K562 (cell line): ENCODE results near the gene ZBTB7A. TPM values are rescaled to one million over a fixed set of nuclear protein-coding genes. Genes with fewer than 3 reads are reported as not detected.
A peak's percentile ranks its signal among the peaks of the same experiment; 100 is the strongest.

ENCODE experiments used
- ATAC-seq: fragments of 200-7000 bp; cut with Tn5 transposase; 3 replicates; pipeline ENCODE4 v1.9.1; 2020; ENCODE audit warnings: moderate library complexity
- BruUV-seq: library from RNA; stranded (reverse); fragments of 400-500 nt; replicated peaks from 2 replicates; lab custom pipeline; 2021; lab: Mats Ljungman, UMichigan
- CTCF ChIA-PET: fragments of 300-600 bp; formaldehyde crosslinking; extraction: SDS; loops from one replicate; lab custom pipeline; 2021; ENCODE audit warnings: low intra/inter-chr PET ratio; lab: Yijun Ruan, JAX
- POLR2A ChIA-PET: fragments of 300-600, 350-650 bp; sonication (Branson Sonifier 250); formaldehyde crosslinking; extraction: SDS; loops from one replicate; lab custom pipeline; 2021; ENCODE audit warnings: antibody characterized with exemption, inconsistent platforms; lab: Yijun Ruan, JAX
- DNase-seq, 4 experiments: peaks; one replicate each; pipeline versions ENCODE4 v3.0.0 to v3.0.0-alpha.2; 2011 to 2018; ENCODE audit warnings: low spot score in 3 of 4, mixed read lengths in 3 of 4; ENCODE audit errors: extremely low read depth in 1 of 4
- FAIRE-seq: peaks from 2 replicates; lab custom pipeline; 2011; peaks lifted over from hg19 to GRCh38; lab: Jason Lieb, UNC
- H2AFZ ChIP-seq: 2 replicates; pipeline ENCODE4 v1.6.0; 2011; ENCODE audit warnings: low read depth, low read length, control low read depth, inconsistent platforms
- H3K27ac ChIP-seq: fragments of 200-600 bp; 3 replicates; pipeline ENCODE4 v1.8.0; 2011; ENCODE audit warnings: low read depth, mild to moderate bottlenecking, control low read depth, inconsistent platforms, low read length, moderate library complexity, mixed read lengths; ENCODE audit errors: extremely low read depth
- H3K27me3 ChIP-seq, 2 experiments: fragments of 300-600 bp in 1 of 2; 2 replicates in 1 of 2; 3 replicates in 1 of 2; pipeline versions ENCODE4 v1.6.0 to v1.8.0; 2011; ENCODE audit warnings: inconsistent platforms in 2 of 2, low read length in 2 of 2, mild to moderate bottlenecking in 1 of 2, mixed read lengths in 1 of 2, moderate library complexity in 1 of 2; ENCODE audit not compliant: control insufficient read depth in 2 of 2, insufficient read depth in 2 of 2
- H3K36me3 ChIP-seq: fragments of 300-600 bp; 3 replicates; pipeline ENCODE4 v1.8.0; 2011; ENCODE audit warnings: mild to moderate bottlenecking, low read length, inconsistent platforms; ENCODE audit not compliant: control insufficient read depth, insufficient read depth
- H3K4me1 ChIP-seq, 2 experiments: fragments of 200-600 bp in 1 of 2; replicated peaks in 1 of 2; 2 replicates in 1 of 2; 3 replicates in 1 of 2; pipeline versions ENCODE4 v1.5.1 to v1.8.0; 2011; ENCODE audit warnings: inconsistent platforms in 2 of 2, low read length in 2 of 2, mild to moderate bottlenecking in 1 of 2, mixed read lengths in 1 of 2, moderate library complexity in 1 of 2; ENCODE audit not compliant: control insufficient read depth in 2 of 2, insufficient read depth in 2 of 2
- H3K4me2 ChIP-seq: 2 replicates; pipeline ENCODE4 v1.6.1; 2011; ENCODE audit warnings: low read length, control low read depth, inconsistent platforms, mixed read lengths; ENCODE audit not compliant: insufficient read depth
- H3K4me3 ChIP-seq: fragments of 200-600 bp; sonication (generic), shearing (Covaris generic); 2 replicates; pipeline ENCODE4 v1.5.1; 2016; ENCODE audit warnings: control low read depth, inconsistent platforms
- H3K79me2 ChIP-seq: fragments of 200-600 bp; 3 replicates; pipeline ENCODE4 v1.8.0; 2011; ENCODE audit warnings: low read length, inconsistent platforms; ENCODE audit not compliant: control insufficient read depth, insufficient read depth
- H3K9ac ChIP-seq, 2 experiments: 2 replicates each; pipeline versions ENCODE4 v1.6.0 to v1.6.1; 2011; ENCODE audit warnings: low read depth in 2 of 2, low read length in 2 of 2, control low read depth in 1 of 2, inconsistent platforms in 1 of 2, mild to moderate bottlenecking in 1 of 2, mixed read lengths in 1 of 2; ENCODE audit not compliant: insufficient read depth in 1 of 2
- H3K9me1 ChIP-seq: one replicate; pipeline ENCODE4 v1.6.0; 2011; ENCODE audit warnings: inconsistent platforms, mild to moderate bottlenecking, low read length, moderate library complexity; ENCODE audit not compliant: control insufficient read depth, insufficient read depth
- H3K9me3 ChIP-seq: replicated peaks from 2 replicates; pipeline ENCODE4 v1.5.1; 2011; ENCODE audit warnings: low read depth, low read length, inconsistent platforms; ENCODE audit not compliant: control insufficient read depth, insufficient read depth
- H4K20me1 ChIP-seq: replicated peaks from 2 replicates; pipeline ENCODE4 v1.6.1; 2011; ENCODE audit warnings: low read length, inconsistent platforms, mixed read lengths; ENCODE audit not compliant: control insufficient read depth, insufficient read depth
- ATF1 ChIP-seq, 2 experiments: fragments of 450-650 bp in 1 of 2; IDR thresholded peaks; 2 replicates each; pipeline ENCODE4 v1.6.1; 2016; ENCODE audit warnings: missing compliant biosample characterization in 1 of 2, missing genetic modification characterization in 1 of 2
- KDM5B ChIP-seq: fragments of 200-600 bp; sonication (generic); IDR thresholded peaks from 2 replicates; pipeline ENCODE4 v1.6.1; 2012; ENCODE audit warnings: low read depth, mild to moderate bottlenecking, moderate library complexity, low read length, control low read depth, inconsistent platforms; ENCODE audit not compliant: insufficient replicate concordance
- MIER1 ChIP-seq: fragments of 450-650 bp; IDR thresholded peaks from 2 replicates; pipeline ENCODE4 v1.6.1; 2016; ENCODE audit warnings: antibody characterized with exemption, mild to moderate bottlenecking, low read depth
- NFYB ChIP-seq: IDR thresholded peaks from 2 replicates; pipeline ENCODE4 v1.6.1; 2011; ENCODE audit warnings: mild to moderate bottlenecking, moderate library complexity; ENCODE audit not compliant: insufficient read length; ENCODE audit errors: extremely low read depth
- POLR2G ChIP-seq: fragments of 200-400 bp; formaldehyde crosslinking; IDR thresholded peaks from 2 replicates; pipeline ENCODE4 v1.6.1; 2017; ENCODE audit warnings: low read depth, mild to moderate bottlenecking, antibody characterized with exemption, low read length, moderate library complexity
- POLR3G ChIP-seq: IDR thresholded peaks from 2 replicates; pipeline ENCODE4 v1.6.1; 2011; ENCODE audit not compliant: insufficient read length, insufficient replicate concordance; ENCODE audit errors: extremely low read depth
- SIRT6 ChIP-seq: IDR thresholded peaks from one replicate; pipeline ENCODE4 v1.6.1; 2012; ENCODE audit warnings: low read depth, mild to moderate bottlenecking, control low read depth, inconsistent platforms, low read length, moderate library complexity
- TAF7 ChIP-seq: fragments of 450-650 bp; IDR thresholded peaks from 2 replicates; pipeline ENCODE4 v1.6.1; 2016; ENCODE audit warnings: missing genetic modification characterization, missing compliant biosample characterization
- TCF3 ChIP-seq: sonication (generic); formaldehyde crosslinking; IDR thresholded peaks from 2 replicates; pipeline ENCODE4 v1.4.0; 2020; ENCODE audit warnings: mild to moderate bottlenecking, missing genetic modification reagents
- ZBTB8A ChIP-seq: fragments of 450-650 bp; IDR thresholded peaks from 2 replicates; pipeline ENCODE4 v1.6.1; 2018; ENCODE audit warnings: mild to moderate bottlenecking, moderate library complexity; ENCODE audit not compliant: partially characterized antibody
- ZNF830 ChIP-seq: fragments of 250-450 bp; sonication (Bioruptor Pico); IDR thresholded peaks from 2 replicates; pipeline ENCODE4 v1.5.0; 2021; ENCODE audit warnings: mild to moderate bottlenecking
- WGBS: fragments of 100-300 bp; shearing (Covaris generic); methylation state at CpG from one replicate; pipeline ENCODE4 v1.1.6; 2016; ENCODE audit warnings: low coverage, mixed read lengths; ENCODE audit not compliant: insufficient coverage; ENCODE audit errors: missing lambda C conversion rate; 5-methylcytosine and 5-hydroxymethylcytosine counted together
- in situ Hi-C: fragments of 300-500 bp; cut with MboI; formaldehyde crosslinking; loops from 4 replicates; pipeline ENCODE4 v1.15.0; 2018; ENCODE audit warnings: inconsistent platforms, mixed read lengths
- intact Hi-C: fragments of 100-400 bp; cut with micrococcal nuclease; formaldehyde crosslinking; loops from 2 replicates; pipeline ENCODE4 v1.14.2; 2022
- polyA plus RNA-seq, 8 experiments: library from polyadenylated mRNA; depleted of rRNA in 4 of 8; stranded (reverse) in 5 of 8; unstranded in 3 of 8; fragments of >200 nt; fragmentation: Nextera tagmentation in 2 of 8; fragmentation: Illumina TruSeq in 1 of 8; extraction: Ambion mirVana in 2 of 8; extraction: Trizol in 1 of 8; gene quantifications; 2 replicates each; pipeline versions ENCODE4 v1.2.1 to v1.2.3, GENCODE V29; 2011 to 2014; ENCODE audit warnings: inconsistent platforms in 1 of 8, missing spikeins in 1 of 8
- total RNA-seq, 7 experiments: library from RNA; depleted of rRNA in 6 of 7; stranded (reverse); fragments of >200 nt in 6 of 7; fragmentation: Illumina TruSeq in 2 of 7; extraction: Trizol in 2 of 7; gene quantifications; 2 replicates each; pipeline versions ENCODE4 v1.2.1 to v1.2.3, GENCODE V29; 2011 to 2021; ENCODE audit warnings: low replicate concordance in 1 of 7
- TF ChIP-seq, protein P1 (sequence below): fragments of 450-650 bp; formaldehyde crosslinking; IDR thresholded peaks from 2 replicates; pipeline ENCODE4 v1.4.0; 2020; ENCODE audit warnings: mild to moderate bottlenecking, mixed read lengths

The ZBTB7A gene
- total and polyA plus RNA-seq, 9 of the 15 experiments (the other 6 are each of a cell fraction or from before 2014, with no cell fraction given): 0.11 to 34.0 (median 4.6) TPM

DNA sequence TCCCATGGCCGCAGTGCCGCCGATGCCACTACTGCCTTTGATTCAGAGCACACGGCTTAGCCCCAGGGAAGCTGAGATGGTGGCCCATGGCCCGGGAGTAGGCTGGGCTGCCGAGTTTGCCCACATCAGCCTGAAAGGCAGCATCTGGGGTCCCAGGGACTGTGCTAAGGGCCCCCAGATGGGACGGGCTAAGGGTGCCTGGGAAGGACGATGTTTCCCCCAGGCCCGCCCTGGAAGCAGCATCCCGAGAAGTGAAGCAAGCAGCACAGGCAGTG lies 34.7 kb upstream of the ZBTB7A start:
- H3K27ac ChIP-seq: no peak overlapping the region
- 88% methylated on average over 7 of the region's 10 CpGs for WGBS
- H3K4me3 ChIP-seq: no peak overlapping the region
- no peaks in the 10 kb centered on the region for H4K20me1 ChIP-seq
- no peaks in the 10 kb centered on the region for H3K27me3 ChIP-seq
- DNase-seq (no peak), FAIRE-seq (no peak), ATAC-seq (no peak)
- in situ Hi-C loops (no loop called here), intact Hi-C loops (no loop called here)
- peaks cover 78% of the 10 kb centered on the region; the same call in 2 of the 3 replicates for H3K36me3 ChIP-seq
- POLR2A ChIA-PET: interaction anchor here (0.6 to 1.2 kb wide), 5 partner anchors 8 to 204 kb away, joined by 3 read pairs; no protein-coding TSS in a partner anchor
- CTCF ChIA-PET: no interaction called here
- H2AFZ ChIP-seq: no peak overlapping the region
- no peak overlapping the region for H3K4me2 ChIP-seq
- BruUV-seq: no TSS peak
- TF ChIP-seq MIER1 (no peak), POLR2G (0 out of 2 replicates have a peak, but pooled peaks have one; percentile 16)
- no peaks in the 10 kb centered on the region for H3K9me3 ChIP-seq
- H3K4me1 ChIP-seq: peaks cover 0 to 19% of the 10 kb centered on the region in 2 experiments; a peak in 2 of 5 replicates
- H3K9me1 ChIP-seq: no peaks in the 10 kb centered on the region
- H3K9ac ChIP-seq: peak overlapping the region in 1 of 2 experiments; percentile 40; a peak in 1 of 4 replicates
- no peaks in the 10 kb centered on the region for H3K79me2 ChIP-seq

- POLR2A ChIA-PET: interaction anchor here (0.5 to 1.2 kb wide), 6 partner anchors 8 to 153 kb away, joined by 3 read pairs; no protein-coding TSS in a partner anchor
- TF ChIP-seq ZBTB8A (no peak), TAF7 (tag) (no peak), ATF1 (CRISPR knock-in tag; IDR thresholded peaks at IDR 0.05) (no peak), ATF1 (tag; IDR thresholded peaks at IDR 0.05) (no peak), SIRT6 (no peak), TCF3 (CRISPR knock-in tag) (no peak), POLR3G (no peak), NFYB (no peak), KDM5B (no peak), ZNF830 (CRISPR knock-in tag) (no peak)
- TF ChIP-seq, protein P1, sequence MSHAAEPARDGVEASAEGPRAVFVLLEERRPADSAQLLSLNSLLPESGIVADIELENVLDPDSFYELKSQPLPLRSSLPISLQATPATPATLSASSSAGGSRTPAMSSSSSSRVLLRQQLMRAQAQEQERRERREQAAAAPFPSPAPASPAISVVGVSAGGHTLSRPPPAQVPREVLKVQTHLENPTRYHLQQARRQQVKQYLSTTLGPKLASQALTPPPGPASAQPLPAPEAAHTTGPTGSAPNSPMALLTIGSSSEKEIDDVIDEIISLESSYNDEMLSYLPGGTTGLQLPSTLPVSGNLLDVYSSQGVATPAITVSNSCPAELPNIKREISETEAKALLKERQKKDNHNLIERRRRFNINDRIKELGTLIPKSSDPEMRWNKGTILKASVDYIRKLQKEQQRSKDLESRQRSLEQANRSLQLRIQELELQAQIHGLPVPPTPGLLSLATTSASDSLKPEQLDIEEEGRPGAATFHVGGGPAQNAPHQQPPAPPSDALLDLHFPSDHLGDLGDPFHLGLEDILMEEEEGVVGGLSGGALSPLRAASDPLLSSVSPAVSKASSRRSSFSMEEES (CRISPR knock-in tag): no peak
Observed at GRCh38 chr19:4100647-4101495, 34.2 kb upstream of the ZBTB7A start.

More at GRCh38 chr19:4100647-4101495, 34.2 kb upstream of the ZBTB7A start:
- DNase-seq (no peak), ATAC-seq (no peak), FAIRE-seq (no peak)
- peaks cover 76% of the 10 kb centered on the region; the same call in 2 of the 3 replicates for H3K36me3 ChIP-seq
- peaks cover 0 to 24% of the 10 kb centered on the region in 2 experiments; a peak in 2 of 5 replicates for H3K4me1 ChIP-seq
- H3K9me3 ChIP-seq: no peaks in the 10 kb centered on the region
- intact Hi-C loops: no loop called here
- CTCF ChIA-PET: no interaction called here
- in situ Hi-C loops: no loop called here
- BruUV-seq: no TSS peak
- peak overlapping the region in 1 of 2 experiments; percentile 40; a peak in 1 of 4 replicates for H3K9ac ChIP-seq
- no peak overlapping the region for H3K27ac ChIP-seq
- no peak overlapping the region for H2AFZ ChIP-seq
- 95% methylated on average over 15 of the region's 38 CpGs for WGBS
- H3K27me3 ChIP-seq: no peaks in the 10 kb centered on the region
- no peak overlapping the region for H3K4me3 ChIP-seq
- H4K20me1 ChIP-seq: no peaks in the 10 kb centered on the region
- H3K9me1 ChIP-seq: no peaks in the 10 kb centered on the region
- H3K79me2 ChIP-seq: no peaks in the 10 kb centered on the region
- H3K4me2 ChIP-seq: no peak overlapping the region
